Activated T-cell treated with anti-CD3 and anti-CD28 coated beads for 24 hours (primary cell): ENCODE results near the gene SRA1.

Experiments
- DNase-seq: peaks from one replicate; pipeline ENCODE4 v3.0.0-alpha.2; 2020; ENCODE audit warnings: low read depth

SRA1 gene

GRCh38 chr5:140549237-140550144 lies 7.8 kb downstream of the SRA1 start:
- DNase-seq: no peak

- DNase-seq: no peak
These were observed 8.5 kb downstream of the SRA1 start for GRCh38 chr5:140548791-140549190.

- no peak for DNase-seq
These were observed 9.0 kb downstream of the SRA1 start for GRCh38 chr5:140548300-140548688.

- DNase-seq: peak; percentile 80
These were observed 9.6 kb downstream of the SRA1 start, which contains the start of gene EIF4EBP3 for GRCh38 chr5:140547508-140548299. TSS of gene EIF4EBP3 (plus strand) at chr5:140547662. CDS start at chr5:140547738, 76 bp downstream.

GRCh38 chr5:140546851-140547507 lies 10.3 kb downstream of the SRA1 start:
- no peak for DNase-seq

- DNase-seq: no peak
These were observed 11.7 kb downstream of the SRA1 start for GRCh38 chr5:140545606-140546005.

- DNase-seq: no peak
These were observed 12.3 kb downstream of the SRA1 start for GRCh38 chr5:140544986-140545385.

- DNase-seq: no peak
These were observed 14.3 kb downstream of the SRA1 start for GRCh38 chr5:140542972-140543371.

GRCh38 chr5:140540227-140540626 lies 17.0 kb downstream of the SRA1 start:
- DNase-seq: no peak

- DNase-seq: no peak
These were observed 33.3 kb downstream of the SRA1 start for GRCh38 chr5:140524003-140524402.

- no peak for DNase-seq
These were observed 44.1 kb downstream of the SRA1 start for GRCh38 chr5:140513124-140513523.

GRCh38 chr5:140509898-140510297 lies 47.4 kb downstream of the SRA1 start:
- DNase-seq: no peak

- no peak for DNase-seq
These were observed 54.4 kb downstream of the SRA1 start for GRCh38 chr5:140502834-140503233.
